ENCODE measurements around the gene SBNO1.
"Not testable (repeated sequence)": the region's sequence is repeated elsewhere in the genome, so short reads cannot be mapped to it uniquely, and the experiment has no call there.

The SBNO1 gene

DNA sequence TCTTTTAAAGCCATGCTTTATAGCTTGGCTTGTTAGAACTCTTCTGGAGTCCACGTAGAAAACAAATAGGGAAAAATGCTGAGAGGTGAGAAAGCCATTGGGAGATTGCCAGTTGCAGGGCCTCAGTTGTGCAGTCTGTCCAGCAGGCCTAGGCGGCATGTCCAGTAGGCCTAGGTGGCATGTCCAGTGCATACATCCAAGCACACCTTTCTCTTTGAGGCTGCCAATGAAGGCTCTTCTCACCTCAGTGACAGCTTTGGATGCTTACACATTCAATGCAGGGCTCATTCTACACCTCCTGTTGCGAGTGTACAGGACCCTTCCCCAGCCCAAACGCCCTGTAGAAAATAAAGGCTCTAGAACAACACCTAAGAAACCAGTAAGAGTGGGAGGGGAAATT is 106.1 kb downstream of the SBNO1 start:
- Histone ChIP-seq H3K27ac (ENCODE audit: low read depth, low read length) (no peak overlapping the region), H3K4me3 (ENCODE audit: low read length) (no peak overlapping the region), H3K4me1 (ENCODE audit: control insufficient read depth, low read length) (no peaks in the 10 kb centered on the region), H3K79me2 (ENCODE audit: control insufficient read depth, low read length) (peaks cover 8% of the 10 kb centered on the region), H3K9me2 (replicated peaks; ENCODE audit: control insufficient read depth, low read length) (no peaks in the 10 kb centered on the region), H3K36me3 (ENCODE audit: control insufficient read depth, low read length) (peaks cover 74% of the 10 kb centered on the region), H3K9me3 (ENCODE audit: control insufficient read depth, insufficient read depth, low read length) (no peaks in the 10 kb centered on the region), H3K27me3 (ENCODE audit: control insufficient read depth, low read length) (no peaks in the 10 kb centered on the region), H3K4me2 (ENCODE audit: low read length) (no peak overlapping the region), H4K20me1 (ENCODE audit: control insufficient read depth, insufficient read depth, low read depth, low read length) (0 out of 2 replicates have a peak, but pooled peaks cover 5% of the 10 kb centered on the region), H3F3A (ENCODE audit: control insufficient read depth, insufficient read depth) (peaks cover 12% of the 10 kb centered on the region)
- TF ChIP-seq, protein P1, sequence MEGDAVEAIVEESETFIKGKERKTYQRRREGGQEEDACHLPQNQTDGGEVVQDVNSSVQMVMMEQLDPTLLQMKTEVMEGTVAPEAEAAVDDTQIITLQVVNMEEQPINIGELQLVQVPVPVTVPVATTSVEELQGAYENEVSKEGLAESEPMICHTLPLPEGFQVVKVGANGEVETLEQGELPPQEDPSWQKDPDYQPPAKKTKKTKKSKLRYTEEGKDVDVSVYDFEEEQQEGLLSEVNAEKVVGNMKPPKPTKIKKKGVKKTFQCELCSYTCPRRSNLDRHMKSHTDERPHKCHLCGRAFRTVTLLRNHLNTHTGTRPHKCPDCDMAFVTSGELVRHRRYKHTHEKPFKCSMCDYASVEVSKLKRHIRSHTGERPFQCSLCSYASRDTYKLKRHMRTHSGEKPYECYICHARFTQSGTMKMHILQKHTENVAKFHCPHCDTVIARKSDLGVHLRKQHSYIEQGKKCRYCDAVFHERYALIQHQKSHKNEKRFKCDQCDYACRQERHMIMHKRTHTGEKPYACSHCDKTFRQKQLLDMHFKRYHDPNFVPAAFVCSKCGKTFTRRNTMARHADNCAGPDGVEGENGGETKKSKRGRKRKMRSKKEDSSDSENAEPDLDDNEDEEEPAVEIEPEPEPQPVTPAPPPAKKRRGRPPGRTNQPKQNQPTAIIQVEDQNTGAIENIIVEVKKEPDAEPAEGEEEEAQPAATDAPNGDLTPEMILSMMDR (IDR thresholded peaks at IDR 0.05; ENCODE audit: low read depth, low read length, poor library complexity, severe bottlenecking) = no peak
- no peak for TF ChIP-seq EZH2phosphoT487 (IDR thresholded peaks at IDR 0.05; ENCODE audit: borderline replicate concordance, low read length)

DNA sequence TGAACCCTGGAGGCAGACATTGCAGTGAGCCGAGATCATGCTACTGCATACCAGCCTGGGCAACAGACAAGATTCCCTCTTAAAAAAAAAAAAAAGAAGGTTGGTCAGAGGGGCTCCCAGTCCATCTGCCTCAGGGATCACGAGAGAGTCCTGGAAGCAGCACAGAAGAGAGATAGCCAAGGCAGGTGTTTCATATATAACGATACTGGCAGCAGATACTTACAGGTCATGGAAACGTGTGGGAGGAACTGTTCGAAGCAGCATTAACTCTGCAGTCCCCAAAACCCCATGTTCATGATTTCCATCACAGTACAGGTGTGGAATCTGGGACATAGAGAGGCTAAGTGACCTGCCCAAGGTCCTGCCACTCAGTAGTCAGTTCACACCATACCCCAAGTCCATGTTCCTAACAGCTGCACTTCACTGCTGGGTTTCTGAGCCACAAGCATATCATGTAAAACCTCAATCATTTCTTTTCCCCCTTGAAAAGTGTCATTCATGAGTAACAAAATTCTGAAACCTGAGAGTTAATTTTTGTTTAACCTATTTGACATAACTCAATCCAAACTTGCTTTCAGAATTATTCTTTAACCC is 109.7 kb downstream of the SBNO1 start:
- peaks cover 14% of the 10 kb centered on the region; the same call in 1 of the 2 replicates for H4K20me1 ChIP-seq (ENCODE audit: control insufficient read depth, insufficient read depth, low read depth, low read length)
- H3K9me2 ChIP-seq (replicated peaks; ENCODE audit: control insufficient read depth, low read length) = no peaks in the 10 kb centered on the region
- peaks cover 12% of the 10 kb centered on the region for H3F3A ChIP-seq (ENCODE audit: control insufficient read depth, insufficient read depth)
- TF ChIP-seq EZH2phosphoT487 (IDR thresholded peaks at IDR 0.05; ENCODE audit: borderline replicate concordance, low read length) = no peak
- TF ChIP-seq, protein P1 (IDR thresholded peaks at IDR 0.05; ENCODE audit: low read depth, low read length, poor library complexity, severe bottlenecking) = no peak
- no peak overlapping the region for H3K4me2 ChIP-seq (ENCODE audit: low read length)
- H3K4me1 ChIP-seq (ENCODE audit: control insufficient read depth, low read length) = peaks cover 5% of the 10 kb centered on the region; the same call in 1 of the 2 replicates
- H3K79me2 ChIP-seq (ENCODE audit: control insufficient read depth, low read length) = peaks cover 39% of the 10 kb centered on the region
- H3K27me3 ChIP-seq (ENCODE audit: control insufficient read depth, low read length) = no peaks in the 10 kb centered on the region
- no peak overlapping the region for H3K27ac ChIP-seq (ENCODE audit: low read depth, low read length)
- H3K4me3 ChIP-seq (ENCODE audit: low read length) = no peak overlapping the region
- H3K9me3 ChIP-seq (ENCODE audit: control insufficient read depth, insufficient read depth, low read length) = no peaks in the 10 kb centered on the region
- H3K36me3 ChIP-seq (ENCODE audit: control insufficient read depth, low read length) = peaks cover 68% of the 10 kb centered on the region

DNA sequence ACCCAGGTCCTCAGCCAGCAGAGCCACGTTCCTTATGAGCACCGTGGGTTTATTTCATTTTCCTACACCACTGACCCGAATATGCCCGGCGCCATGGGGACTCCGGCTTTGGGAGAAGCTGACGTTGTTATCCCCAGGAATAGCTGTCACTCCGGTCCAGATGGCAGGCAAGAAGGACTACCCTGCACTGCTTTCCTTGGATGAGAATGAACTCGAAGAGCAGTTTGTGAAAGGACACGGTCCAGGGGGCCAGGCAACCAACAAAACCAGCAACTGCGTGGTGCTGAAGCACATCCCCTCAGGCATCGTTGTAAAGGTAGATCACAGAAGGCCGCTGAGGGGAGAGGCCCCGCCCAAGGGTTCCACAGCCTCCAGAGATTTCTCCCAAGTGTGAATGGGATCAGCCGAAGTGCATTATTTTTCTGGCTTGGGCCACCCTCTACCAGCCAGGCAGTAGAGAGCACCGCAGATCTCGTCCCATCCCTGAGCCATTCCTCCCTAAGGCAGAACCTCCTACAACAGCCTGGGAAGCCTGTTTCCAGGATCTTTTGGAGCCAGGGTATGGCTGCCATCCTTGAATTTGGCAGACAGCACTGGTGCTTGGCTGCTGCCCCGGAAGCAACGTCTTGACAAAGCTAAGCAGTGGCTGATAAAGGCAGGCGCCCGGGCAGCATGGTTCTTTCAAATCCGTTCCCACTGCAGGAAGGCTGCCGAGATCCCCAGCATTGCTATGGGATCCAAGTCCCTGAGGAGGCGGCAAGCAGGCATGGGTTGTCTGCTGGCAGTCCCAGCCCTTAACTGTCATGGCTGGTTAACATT is 110.8 kb downstream of the SBNO1 start:
- no peak for TF ChIP-seq EZH2phosphoT487 (IDR thresholded peaks at IDR 0.05; ENCODE audit: borderline replicate concordance, low read length)
- TF ChIP-seq, protein P1 (IDR thresholded peaks at IDR 0.05; ENCODE audit: low read depth, low read length, poor library complexity, severe bottlenecking) = no peak
- Histone ChIP-seq H3K27ac (ENCODE audit: low read depth, low read length) (no peak overlapping the region), H4K20me1 (ENCODE audit: control insufficient read depth, insufficient read depth, low read depth, low read length) (peaks cover 10% of the 10 kb centered on the region; the same call in 1 of the 2 replicates)

DNA sequence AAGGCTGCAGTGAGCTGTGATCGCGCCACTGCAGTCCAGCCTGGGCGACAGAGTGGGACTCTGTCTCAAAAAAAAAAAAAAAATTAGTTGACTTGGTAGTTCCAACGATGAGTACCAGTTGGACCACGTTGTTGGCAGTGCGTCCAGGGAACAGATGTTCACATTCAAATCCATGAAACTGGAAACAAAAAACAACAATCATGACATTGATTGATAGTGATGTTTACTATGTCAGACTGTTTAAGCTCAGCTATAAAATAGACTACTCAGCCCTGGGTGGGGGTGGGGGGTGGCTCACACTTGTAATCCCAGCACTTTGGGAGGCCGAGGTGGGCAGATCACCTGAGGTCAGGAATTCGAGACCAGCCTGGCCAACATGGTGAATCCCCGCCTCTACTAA is 112.3 kb downstream of the SBNO1 start:
- H4K20me1 ChIP-seq (ENCODE audit: control insufficient read depth, insufficient read depth, low read depth, low read length); H3K27me3 ChIP-seq (ENCODE audit: control insufficient read depth, low read length); H3K9me2 ChIP-seq (replicated peaks; ENCODE audit: control insufficient read depth, low read length); H3K27ac ChIP-seq (ENCODE audit: low read depth, low read length); H3K4me3 ChIP-seq (ENCODE audit: low read length); H3K9me3 ChIP-seq (ENCODE audit: control insufficient read depth, insufficient read depth, low read length); H3F3A ChIP-seq (ENCODE audit: control insufficient read depth, insufficient read depth); H3K4me2 ChIP-seq (ENCODE audit: low read length); H3K4me1 ChIP-seq (ENCODE audit: control insufficient read depth, low read length): not testable (repeated sequence)
- peaks cover 64% of the 10 kb centered on the region for H3K79me2 ChIP-seq (ENCODE audit: control insufficient read depth, low read length)
- peaks cover 63% of the 10 kb centered on the region for H3K36me3 ChIP-seq (ENCODE audit: control insufficient read depth, low read length)

More for the DNA sequence above, 110.8 kb downstream of the SBNO1 start:
- peaks cover 6% of the 10 kb centered on the region for H3F3A ChIP-seq (ENCODE audit: control insufficient read depth, insufficient read depth)
- H3K9me2 ChIP-seq (replicated peaks; ENCODE audit: control insufficient read depth, low read length) = no peaks in the 10 kb centered on the region
- peaks cover 49% of the 10 kb centered on the region for H3K79me2 ChIP-seq (ENCODE audit: control insufficient read depth, low read length)
- no peak overlapping the region for H3K4me3 ChIP-seq (ENCODE audit: low read length)
- H3K27me3 ChIP-seq (ENCODE audit: control insufficient read depth, low read length) = no peaks in the 10 kb centered on the region
- no peak overlapping the region for H3K4me2 ChIP-seq (ENCODE audit: low read length)
- H3K4me1 ChIP-seq (ENCODE audit: control insufficient read depth, low read length) = peaks cover 5% of the 10 kb centered on the region; the same call in 1 of the 2 replicates
- H3K9me3 ChIP-seq (ENCODE audit: control insufficient read depth, insufficient read depth, low read length) = no peaks in the 10 kb centered on the region
- peaks cover 66% of the 10 kb centered on the region for H3K36me3 ChIP-seq (ENCODE audit: control insufficient read depth, low read length)

All from DOHH2 (cell line).